PC-9 (cell line): ENCODE results near the gene THAP11.

Experiments used
- EZH2 ChIP-seq: fragments of 200-600 bp; sonication (generic); IDR thresholded peaks from 2 replicates; pipeline ENCODE4 v1.8.0; 2017; ENCODE audit warnings: antibody characterized with exemption, low read depth
- TF ChIP-seq, protein P1 (sequence below): fragments of 200-600 bp; sonication (generic); conservative IDR thresholded peaks from 2 replicates; pipeline ENCODE4 v1.6.1; 2017; ENCODE audit warnings: mixed run types, antibody characterized with exemption, mild to moderate bottlenecking, moderate library complexity

DNA sequence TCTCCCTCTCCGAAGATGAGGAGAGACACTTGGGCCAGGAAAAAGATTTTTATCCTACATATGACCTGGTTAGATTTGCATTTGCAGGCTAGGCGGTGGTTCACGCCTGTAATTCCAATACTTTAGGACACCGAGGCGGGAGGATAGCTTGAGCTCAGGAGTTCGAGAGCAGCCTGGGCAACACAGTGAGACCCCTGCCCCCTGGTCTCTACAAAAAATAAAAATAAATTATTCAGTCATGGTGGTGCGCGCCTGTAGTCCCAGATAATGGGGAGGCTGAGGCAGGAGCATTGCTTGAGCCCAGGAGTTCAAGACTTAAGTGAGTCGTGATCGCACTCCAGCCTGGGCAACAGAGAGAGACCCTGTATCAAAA lies 7.9 kb upstream of the THAP11 start:
- TF ChIP-seq, protein P1, sequence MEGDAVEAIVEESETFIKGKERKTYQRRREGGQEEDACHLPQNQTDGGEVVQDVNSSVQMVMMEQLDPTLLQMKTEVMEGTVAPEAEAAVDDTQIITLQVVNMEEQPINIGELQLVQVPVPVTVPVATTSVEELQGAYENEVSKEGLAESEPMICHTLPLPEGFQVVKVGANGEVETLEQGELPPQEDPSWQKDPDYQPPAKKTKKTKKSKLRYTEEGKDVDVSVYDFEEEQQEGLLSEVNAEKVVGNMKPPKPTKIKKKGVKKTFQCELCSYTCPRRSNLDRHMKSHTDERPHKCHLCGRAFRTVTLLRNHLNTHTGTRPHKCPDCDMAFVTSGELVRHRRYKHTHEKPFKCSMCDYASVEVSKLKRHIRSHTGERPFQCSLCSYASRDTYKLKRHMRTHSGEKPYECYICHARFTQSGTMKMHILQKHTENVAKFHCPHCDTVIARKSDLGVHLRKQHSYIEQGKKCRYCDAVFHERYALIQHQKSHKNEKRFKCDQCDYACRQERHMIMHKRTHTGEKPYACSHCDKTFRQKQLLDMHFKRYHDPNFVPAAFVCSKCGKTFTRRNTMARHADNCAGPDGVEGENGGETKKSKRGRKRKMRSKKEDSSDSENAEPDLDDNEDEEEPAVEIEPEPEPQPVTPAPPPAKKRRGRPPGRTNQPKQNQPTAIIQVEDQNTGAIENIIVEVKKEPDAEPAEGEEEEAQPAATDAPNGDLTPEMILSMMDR: no peak
- no peak for TF ChIP-seq EZH2
